H9 (cell line): Measurements from ENCODE around the gene AGBL3. TPM values are rescaled to one million over a fixed set of nuclear protein-coding genes. Genes with fewer than 3 reads are reported as not detected.
A peak's percentile ranks its signal among the peaks of the same experiment; 100 is the strongest.

Source experiments
- DNase-seq: peaks from one replicate; pipeline ENCODE4 v3.0.0-alpha.2; 2017
- H2AFZ ChIP-seq: one replicate; pipeline ENCODE4 v1.6.1; 2013; ENCODE audit warnings: mild to moderate bottlenecking, low read length, control low read depth, moderate library complexity
- H2AK5ac ChIP-seq: 2 replicates; pipeline ENCODE4 v1.6.1; 2013; ENCODE audit warnings: low read length, control low read depth, mixed read lengths; ENCODE audit not compliant: insufficient read length
- H2BK120ac ChIP-seq: one replicate; pipeline ENCODE4 v1.6.1; 2013; ENCODE audit warnings: low read depth, mild to moderate bottlenecking, low read length, control low read depth, inconsistent platforms; ENCODE audit not compliant: poor library complexity, severe bottlenecking
- H2BK12ac ChIP-seq: 2 replicates; pipeline ENCODE4 v1.6.1; 2013; ENCODE audit warnings: low read length, control low read depth, mixed read lengths, low read depth; ENCODE audit not compliant: insufficient read length
- H2BK15ac ChIP-seq: 2 replicates; pipeline ENCODE4 v1.6.1; 2013; ENCODE audit warnings: low read depth, low read length, control low read depth
- H2BK20ac ChIP-seq: one replicate; pipeline ENCODE4 v1.6.1; 2013; ENCODE audit warnings: low read depth, mild to moderate bottlenecking, low read length, control low read depth, inconsistent platforms; ENCODE audit not compliant: poor library complexity, severe bottlenecking
- H2BK5ac ChIP-seq: 2 replicates; pipeline ENCODE4 v1.6.1; 2013; ENCODE audit warnings: low read length, control low read depth, mixed read lengths; ENCODE audit not compliant: insufficient read length
- H3K14ac ChIP-seq: 2 replicates; pipeline ENCODE4 v1.6.1; 2013; ENCODE audit warnings: low read length, control low read depth; ENCODE audit not compliant: insufficient read depth
- H3K18ac ChIP-seq: 2 replicates; pipeline ENCODE4 v1.6.1; 2013; ENCODE audit warnings: low read depth, mild to moderate bottlenecking, mixed read lengths, low read length, control low read depth; ENCODE audit not compliant: insufficient read length
- H3K23ac ChIP-seq: 2 replicates; pipeline ENCODE4 v1.6.1; 2013; ENCODE audit warnings: low read length, control low read depth, mixed read lengths, low read depth; ENCODE audit not compliant: insufficient read length
- H3K23me2 ChIP-seq: 2 replicates; pipeline ENCODE4 v1.6.1; 2013; ENCODE audit warnings: low read depth, mild to moderate bottlenecking, mixed read lengths, low read length, control low read depth; ENCODE audit not compliant: insufficient read length, poor library complexity, severe bottlenecking
- H3K27ac ChIP-seq: 2 replicates; pipeline ENCODE4 v1.5.1; 2013; ENCODE audit warnings: low read length, control low read depth, mixed read lengths, low read depth; ENCODE audit not compliant: insufficient read length
- H3K27me3 ChIP-seq: 2 replicates; pipeline ENCODE4 v1.6.1; 2013; ENCODE audit warnings: low read length, control low read depth, inconsistent platforms; ENCODE audit not compliant: insufficient read depth
- H3K4ac ChIP-seq: 2 replicates; pipeline ENCODE4 v1.6.1; 2013; ENCODE audit warnings: low read depth, mild to moderate bottlenecking, control low read depth, inconsistent platforms, low read length, moderate library complexity
- H3K4me1 ChIP-seq: 2 replicates; pipeline ENCODE4 v1.6.1; 2013; ENCODE audit warnings: low read length, control low read depth, inconsistent platforms; ENCODE audit not compliant: insufficient read depth
- H3K4me2 ChIP-seq: 2 replicates; pipeline ENCODE4 v1.6.1; 2013; ENCODE audit warnings: low read length, control low read depth, mixed read lengths; ENCODE audit not compliant: insufficient read length, insufficient read depth
- H3K56ac ChIP-seq: 2 replicates; pipeline ENCODE4 v1.6.1; 2013; ENCODE audit warnings: low read depth, mild to moderate bottlenecking, mixed read lengths, low read length, control low read depth; ENCODE audit not compliant: insufficient read length
- H3K79me1 ChIP-seq: 2 replicates; pipeline ENCODE4 v1.6.1; 2013; ENCODE audit warnings: low read depth, mild to moderate bottlenecking, moderate library complexity, low read length, control low read depth, inconsistent platforms; ENCODE audit not compliant: insufficient read depth, poor library complexity, severe bottlenecking
- H3K79me2 ChIP-seq: 2 replicates; pipeline ENCODE4 v1.6.1; 2013; ENCODE audit warnings: low read length, control low read depth, inconsistent platforms; ENCODE audit not compliant: insufficient read depth
- H3K9ac ChIP-seq: 2 replicates; pipeline ENCODE4 v1.6.1; 2013; ENCODE audit warnings: low read length, control low read depth, mixed read lengths; ENCODE audit not compliant: insufficient read length; ENCODE audit errors: extremely low read depth
- H3K9me3 ChIP-seq: one replicate; pipeline ENCODE4 v1.6.1; 2013; ENCODE audit warnings: low read depth, low read length, inconsistent platforms; ENCODE audit not compliant: control insufficient read depth
- H3T11ph ChIP-seq: one replicate; pipeline ENCODE4 v1.6.1; 2013; ENCODE audit warnings: mild to moderate bottlenecking, low read length, control low read depth, inconsistent platforms
- H4K20me1 ChIP-seq: one replicate; pipeline ENCODE4 v1.6.1; 2013; ENCODE audit not compliant: control insufficient read depth, insufficient read length, insufficient read depth
- H4K5ac ChIP-seq: 2 replicates; pipeline ENCODE4 v1.6.1; 2013; ENCODE audit warnings: low read depth, mild to moderate bottlenecking, mixed read lengths, low read length, control low read depth; ENCODE audit not compliant: insufficient read length
- H4K8ac ChIP-seq: replicated peaks from 2 replicates; pipeline ENCODE4 v1.6.1; 2013; ENCODE audit warnings: low read length, control low read depth, mixed read lengths, low read depth; ENCODE audit not compliant: insufficient read length
- H4K91ac ChIP-seq: 2 replicates; pipeline ENCODE4 v1.6.1; 2013; ENCODE audit warnings: low read depth, mild to moderate bottlenecking, moderate library complexity, mixed read lengths, low read length, control low read depth; ENCODE audit not compliant: insufficient read length
- H3K27ac Mint-ChIP-seq, 3 experiments: 2 replicates in 2 of 3; 3 replicates in 1 of 3; pipeline ENCODE4 v1.8.0; 2020 to 2021; ENCODE audit warnings: mixed read lengths in 3 of 3, mild to moderate bottlenecking in 1 of 3, moderate library complexity in 1 of 3
- H3K27me3 Mint-ChIP-seq: 2 replicates; pipeline ENCODE4 v1.8.0; 2021; ENCODE audit warnings: low read depth, mild to moderate bottlenecking, moderate library complexity, mixed read lengths
- H3K36me3 Mint-ChIP-seq, 3 experiments: 2 replicates in 2 of 3; 3 replicates in 1 of 3; pipeline ENCODE4 v1.8.0; 2020 to 2021; ENCODE audit warnings: low read depth in 3 of 3, mixed read lengths in 3 of 3; ENCODE audit not compliant: insufficient read depth in 1 of 3
- H3K4me1 Mint-ChIP-seq, 2 experiments: 2 replicates each; pipeline ENCODE4 v1.8.0; 2020; ENCODE audit warnings: mixed read lengths in 2 of 2
- H3K4me3 Mint-ChIP-seq, 2 experiments: 2 replicates in 1 of 2; 3 replicates in 1 of 2; pipeline ENCODE4 v1.8.0; 2020 to 2021; ENCODE audit warnings: mild to moderate bottlenecking in 2 of 2, mixed read lengths in 2 of 2, moderate library complexity in 1 of 2
- H3K9me3 Mint-ChIP-seq, 2 experiments: 2 replicates in 1 of 2; 3 replicates in 1 of 2; pipeline ENCODE4 v1.8.0; 2020; ENCODE audit warnings: mild to moderate bottlenecking in 2 of 2, mixed read lengths in 2 of 2, moderate library complexity in 1 of 2
- WGBS: extraction: QIAGEN DNeasy Blood & Tissue Kit; methylation state at CpG from one replicate; pipeline ENCODE4 v1.1.7; 2013; ENCODE audit warnings: missing lambda C conversion rate, low lambda C conversion rate, mixed read lengths; ENCODE audit not compliant: insufficient read length; ENCODE audit errors: extremely low coverage; 5-methylcytosine and 5-hydroxymethylcytosine counted together
- total RNA-seq: library from RNA; stranded (reverse); gene quantifications from 2 replicates; pipeline ENCODE4 v1.2.1, GENCODE V29; 2021
- TF ChIP-seq, protein P1 (sequence below): fragments of 200-600 bp; sonication (generic); conservative IDR thresholded peaks from 3 replicates; pipeline ENCODE4 v1.8.0; 2021; ENCODE audit warnings: antibody characterized with exemption, mild to moderate bottlenecking

The AGBL3 gene
- total RNA-seq, 1 experiment from 2014 or later: 2.4 TPM

DNA sequence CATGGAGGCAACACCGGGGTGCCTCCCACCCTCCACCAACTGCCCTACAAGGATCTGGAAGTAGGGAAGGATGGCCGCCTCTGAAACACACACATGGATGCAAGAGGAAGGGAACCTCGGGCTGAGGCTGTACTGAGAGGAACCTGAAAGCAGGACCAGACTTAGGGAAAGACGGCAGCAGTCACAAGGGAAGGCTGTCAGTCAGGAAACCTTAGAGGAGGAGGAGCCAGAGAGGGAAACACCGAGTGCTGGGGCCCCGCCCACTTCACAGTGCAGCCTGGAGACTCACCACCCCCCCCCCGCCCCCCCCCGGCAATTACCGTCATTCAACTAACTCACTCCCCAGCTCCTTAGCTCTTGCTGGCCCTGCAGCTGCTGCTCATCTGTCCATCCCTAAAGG is 181.7 kb downstream of the AGBL3 start:
- Mint-ChIP-seq H3K4me3 (no peak overlapping the region), H3K36me3 (peaks cover 48 to 60% (median 59%) of the 10 kb centered on the region in 3 experiments), H3K4me1 (peaks cover 27 to 30% of the 10 kb centered on the region in 2 experiments), H3K27me3 (no peaks in the 10 kb centered on the region), H3K27ac (peak overlapping the region in 1 of 3 experiments; percentile 44; a peak in 1 of 7 replicates), H3K9me3 (peaks cover under 1 to 6% of the 10 kb centered on the region in 2 experiments; a peak in 4 of 5 replicates)
- Histone ChIP-seq H2BK15ac (no peak overlapping the region), H3K4ac (no peak overlapping the region), H3K23ac (no peak overlapping the region), H2BK12ac (no peak overlapping the region), H3K14ac (no peak overlapping the region), H3K79me1 (no peaks in the 10 kb centered on the region), H4K20me1 (no peaks in the 10 kb centered on the region), H2BK20ac (no peak overlapping the region), H2BK5ac (no peak overlapping the region), H3T11ph (no peak overlapping the region), H3K4me1 (0 out of 2 replicates have a peak, but pooled peaks cover 2% of the 10 kb centered on the region), H3K18ac (no peak overlapping the region), H3K9me3 (no peaks in the 10 kb centered on the region), H3K9ac (no peak overlapping the region), H3K27me3 (no peaks in the 10 kb centered on the region), H3K56ac (no peak overlapping the region), H2BK120ac (no peak overlapping the region), H3K23me2 (peaks cover 8% of the 10 kb centered on the region), H4K8ac (no peak overlapping the region), H3K79me2 (no peaks in the 10 kb centered on the region; the same call in 1 of the 2 replicates), H4K91ac (no peak overlapping the region), H3K4me2 (no peak overlapping the region), H4K5ac (no peak overlapping the region), H3K27ac (no peak overlapping the region), H2AFZ (no peak overlapping the region), H2AK5ac (no peak overlapping the region)
- TF ChIP-seq, protein P1, sequence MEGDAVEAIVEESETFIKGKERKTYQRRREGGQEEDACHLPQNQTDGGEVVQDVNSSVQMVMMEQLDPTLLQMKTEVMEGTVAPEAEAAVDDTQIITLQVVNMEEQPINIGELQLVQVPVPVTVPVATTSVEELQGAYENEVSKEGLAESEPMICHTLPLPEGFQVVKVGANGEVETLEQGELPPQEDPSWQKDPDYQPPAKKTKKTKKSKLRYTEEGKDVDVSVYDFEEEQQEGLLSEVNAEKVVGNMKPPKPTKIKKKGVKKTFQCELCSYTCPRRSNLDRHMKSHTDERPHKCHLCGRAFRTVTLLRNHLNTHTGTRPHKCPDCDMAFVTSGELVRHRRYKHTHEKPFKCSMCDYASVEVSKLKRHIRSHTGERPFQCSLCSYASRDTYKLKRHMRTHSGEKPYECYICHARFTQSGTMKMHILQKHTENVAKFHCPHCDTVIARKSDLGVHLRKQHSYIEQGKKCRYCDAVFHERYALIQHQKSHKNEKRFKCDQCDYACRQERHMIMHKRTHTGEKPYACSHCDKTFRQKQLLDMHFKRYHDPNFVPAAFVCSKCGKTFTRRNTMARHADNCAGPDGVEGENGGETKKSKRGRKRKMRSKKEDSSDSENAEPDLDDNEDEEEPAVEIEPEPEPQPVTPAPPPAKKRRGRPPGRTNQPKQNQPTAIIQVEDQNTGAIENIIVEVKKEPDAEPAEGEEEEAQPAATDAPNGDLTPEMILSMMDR: no peak
- no CpG with 5 or more reads among the region's 9 CpGs for WGBS
- DNase-seq: no peak
